A673 (cell line): Measurements from ENCODE around the gene HOXD1.

Experiments used
- CTCF ChIP-seq: fragments of 300-800, 200-600 bp; sonication (generic); conservative IDR thresholded peaks from 2 replicates; pipeline ENCODE4 v1.5.1; 2017; ENCODE audit warnings: low read depth, mild to moderate bottlenecking, antibody characterized with exemption, low read length, moderate library complexity, mixed read lengths
- EZH2 ChIP-seq: fragments of 200-600 bp; sonication (generic); IDR thresholded peaks from 2 replicates; pipeline ENCODE4 v1.6.1; 2017; ENCODE audit warnings: borderline replicate concordance, low read depth, mild to moderate bottlenecking, mixed read lengths, antibody characterized with exemption, low read length; ENCODE audit not compliant: poor library complexity, severe bottlenecking

GRCh38 chr2:176156301-176156806 lies 32.1 kb upstream of the HOXD1 start:
- TF ChIP-seq EZH2 (no peak), CTCF (no peak)
